ENCODE data around the gene CD80. TPM values are rescaled to one million over a fixed set of nuclear protein-coding genes. Genes with fewer than 3 reads are reported as not detected.

Gene CD80
- total and polyA plus RNA-seq, 4 donors, result 0.20 TPM; not detected in 3

DNA sequence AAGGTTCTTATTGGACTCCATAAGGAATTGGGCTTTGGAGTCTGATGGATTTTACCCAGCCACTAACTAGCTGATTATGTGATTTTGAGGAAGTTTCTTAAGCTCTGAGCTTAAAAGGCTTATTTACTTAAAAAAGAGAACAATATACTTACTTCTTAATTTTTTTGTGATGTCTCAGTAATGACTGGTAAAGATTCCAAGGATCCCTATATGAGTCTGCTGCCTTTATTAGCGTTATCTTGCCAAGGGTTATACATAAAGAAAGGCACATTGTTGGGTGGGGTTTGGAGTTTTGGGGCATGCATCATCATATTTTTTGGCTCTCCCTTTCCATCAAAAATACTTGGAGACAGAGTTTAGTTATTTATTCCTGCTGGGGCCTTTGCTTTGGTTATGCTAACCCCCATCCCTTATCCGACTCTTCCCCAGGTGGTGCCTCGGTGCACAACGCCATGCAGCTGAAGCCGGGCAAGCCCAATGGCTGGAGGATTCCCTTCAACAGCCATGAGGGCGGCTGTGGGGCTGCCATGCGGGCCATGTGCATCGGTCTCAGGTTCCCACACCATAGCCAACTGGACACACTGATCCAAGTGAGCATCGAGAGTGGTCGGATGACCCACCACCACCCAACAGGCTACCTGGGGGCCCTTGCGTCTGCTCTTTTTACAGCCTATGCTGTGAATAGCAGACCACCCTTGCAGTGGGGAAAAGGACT lies 26.6 kb upstream of the CD80 start:
- 91% methylated on average over 8 of the region's 11 CpGs for WGBS (ENCODE audit: insufficient coverage)

DNA sequence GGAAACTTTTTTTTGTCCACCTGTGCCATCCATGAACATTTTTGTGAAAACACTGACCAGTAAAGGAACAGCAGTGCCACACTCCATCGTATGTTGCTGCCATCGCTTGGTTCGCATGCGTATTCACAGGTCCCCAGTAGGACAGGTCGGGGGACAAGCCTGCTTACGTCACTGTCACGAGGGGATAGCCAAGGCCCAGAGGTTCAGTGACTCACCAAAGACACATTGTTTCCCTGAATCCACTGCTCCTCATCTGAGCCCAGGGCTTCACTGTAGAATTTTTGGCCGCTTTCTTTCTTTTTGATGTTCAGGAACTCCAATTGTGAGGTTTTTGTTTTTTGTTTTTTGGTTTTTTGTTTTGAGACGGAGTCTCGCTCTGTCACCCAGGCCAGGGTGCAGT lies 25.8 kb upstream of the CD80 start:
- no peaks in the 10 kb centered on the region for H3K27me3 ChIP-seq (ENCODE audit: control insufficient read depth, insufficient read depth, low read length)
- peaks cover 4% of the 10 kb centered on the region for H3K4me1 ChIP-seq (ENCODE audit: control insufficient read depth, insufficient read depth, low read length)
- H3K9me3 ChIP-seq (ENCODE audit: control insufficient read depth, insufficient read depth, low read length), result no peaks in the 10 kb centered on the region
- H3K4me3 ChIP-seq (ENCODE audit: low read depth, low read length), result no peak overlapping the region
- H3K36me3 ChIP-seq (ENCODE audit: control insufficient read depth, insufficient read depth, low read length), result no peaks in the 10 kb centered on the region
- WGBS (ENCODE audit: insufficient coverage), result 96% methylated on average over 9 of the region's 10 CpGs
- H3K27ac ChIP-seq (ENCODE audit: low read depth, low read length), result no peak overlapping the region
- DNase-seq (ENCODE audit: low read depth in 4 of 6, low spot score in 6 of 6), result no peak

More for the DNA sequence above, 26.6 kb upstream of the CD80 start:
- H3K36me3 ChIP-seq (ENCODE audit: control insufficient read depth, insufficient read depth, low read length), result no peaks in the 10 kb centered on the region
- no peak overlapping the region for H3K27ac ChIP-seq (ENCODE audit: low read depth, low read length)
- H3K4me3 ChIP-seq (ENCODE audit: low read depth, low read length), result no peak overlapping the region
- H3K9me3 ChIP-seq (ENCODE audit: control insufficient read depth, insufficient read depth, low read length), result no peaks in the 10 kb centered on the region
- no peak for DNase-seq (ENCODE audit: low read depth in 4 of 6, low spot score in 6 of 6)
- H3K4me1 ChIP-seq (ENCODE audit: control insufficient read depth, insufficient read depth, low read length), result no peaks in the 10 kb centered on the region
- H3K27me3 ChIP-seq (ENCODE audit: control insufficient read depth, insufficient read depth, low read length), result no peaks in the 10 kb centered on the region

DNA sequence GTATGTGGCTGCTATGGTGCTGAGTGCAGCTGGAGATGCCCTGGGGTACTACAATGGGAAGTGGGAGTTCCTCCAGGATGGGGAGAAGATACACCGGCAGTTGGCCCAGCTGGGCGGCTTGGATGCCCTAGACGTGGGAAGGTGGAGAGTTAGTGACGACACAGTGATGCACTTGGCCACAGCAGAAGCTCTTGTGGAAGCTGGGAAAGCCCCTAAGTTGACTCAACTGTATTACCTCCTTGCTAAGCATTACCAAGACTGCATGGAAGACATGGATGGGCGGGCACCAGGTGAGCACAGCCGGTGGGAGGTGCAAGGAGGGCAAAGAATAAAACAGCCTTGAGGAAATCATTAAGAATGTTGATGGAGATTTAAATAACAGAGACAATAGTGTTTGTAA lies 22.8 kb upstream of the CD80 start:
- H3K4me1 ChIP-seq (ENCODE audit: control insufficient read depth, insufficient read depth, low read length), result peaks cover 9% of the 10 kb centered on the region
- 100% methylated on average over 2 of the region's 6 CpGs for WGBS (ENCODE audit: insufficient coverage)
- H3K4me3 ChIP-seq (ENCODE audit: low read depth, low read length), result no peak overlapping the region
- H3K36me3 ChIP-seq (ENCODE audit: control insufficient read depth, insufficient read depth, low read length), result no peaks in the 10 kb centered on the region
- no peak for DNase-seq (ENCODE audit: low read depth in 4 of 6, low spot score in 6 of 6)
- H3K9me3 ChIP-seq (ENCODE audit: control insufficient read depth, insufficient read depth, low read length), result no peaks in the 10 kb centered on the region
- H3K27me3 ChIP-seq (ENCODE audit: control insufficient read depth, insufficient read depth, low read length), result no peaks in the 10 kb centered on the region
- no peak overlapping the region for H3K27ac ChIP-seq (ENCODE audit: low read depth, low read length)

DNA sequence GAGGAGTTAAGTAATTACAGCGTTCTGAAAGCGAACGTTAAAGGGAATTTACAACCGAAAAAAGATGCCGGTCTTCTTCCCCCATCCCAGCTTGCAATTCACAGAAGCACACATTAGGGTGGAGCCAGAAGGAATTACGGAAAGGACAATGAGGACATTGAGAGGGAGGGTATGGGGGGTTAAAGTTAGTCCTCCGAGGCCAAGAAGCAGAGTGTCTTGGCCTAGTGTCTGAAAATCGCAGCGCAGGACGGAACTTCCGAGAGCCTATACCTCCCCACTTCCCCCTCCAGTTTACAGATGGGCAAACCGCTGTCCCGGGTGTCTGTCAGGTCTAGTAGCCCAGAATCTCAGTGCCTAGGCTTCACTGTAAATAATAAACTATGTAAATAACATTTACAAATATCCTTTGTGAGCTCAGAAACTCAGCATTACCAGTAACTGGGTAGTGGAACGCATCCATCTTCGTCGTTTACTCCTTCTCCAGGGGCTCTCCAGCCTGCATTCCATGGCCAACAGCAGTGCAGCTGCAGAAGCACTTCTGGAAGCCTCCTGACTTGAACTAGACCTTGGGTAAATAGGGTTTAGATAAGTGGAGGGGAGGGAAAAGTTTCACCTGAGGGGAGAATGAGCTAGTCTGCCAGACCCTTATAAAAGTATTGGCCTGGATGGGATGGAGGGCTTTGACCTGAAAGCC lies 20.8 kb upstream of the CD80 start:
- peaks cover 9% of the 10 kb centered on the region for H3K4me1 ChIP-seq (ENCODE audit: control insufficient read depth, insufficient read depth, low read length)
- no peaks in the 10 kb centered on the region for H3K9me3 ChIP-seq (ENCODE audit: control insufficient read depth, insufficient read depth, low read length)
- H3K4me3 ChIP-seq (ENCODE audit: low read depth, low read length), result peak overlapping the region; percentile 76
- H3K27me3 ChIP-seq (ENCODE audit: control insufficient read depth, insufficient read depth, low read length), result no peaks in the 10 kb centered on the region
- no peaks in the 10 kb centered on the region for H3K36me3 ChIP-seq (ENCODE audit: control insufficient read depth, insufficient read depth, low read length)
- peak in 3 of 6 donors; percentile 6 to 42 (median 22) for DNase-seq (ENCODE audit: low read depth in 4 of 6, low spot score in 6 of 6)
- peak overlapping the region; percentile 85 for H3K27ac ChIP-seq (ENCODE audit: low read depth, low read length)
- 37% methylated on average over 7 of the region's 16 CpGs for WGBS (ENCODE audit: insufficient coverage)

DNA sequence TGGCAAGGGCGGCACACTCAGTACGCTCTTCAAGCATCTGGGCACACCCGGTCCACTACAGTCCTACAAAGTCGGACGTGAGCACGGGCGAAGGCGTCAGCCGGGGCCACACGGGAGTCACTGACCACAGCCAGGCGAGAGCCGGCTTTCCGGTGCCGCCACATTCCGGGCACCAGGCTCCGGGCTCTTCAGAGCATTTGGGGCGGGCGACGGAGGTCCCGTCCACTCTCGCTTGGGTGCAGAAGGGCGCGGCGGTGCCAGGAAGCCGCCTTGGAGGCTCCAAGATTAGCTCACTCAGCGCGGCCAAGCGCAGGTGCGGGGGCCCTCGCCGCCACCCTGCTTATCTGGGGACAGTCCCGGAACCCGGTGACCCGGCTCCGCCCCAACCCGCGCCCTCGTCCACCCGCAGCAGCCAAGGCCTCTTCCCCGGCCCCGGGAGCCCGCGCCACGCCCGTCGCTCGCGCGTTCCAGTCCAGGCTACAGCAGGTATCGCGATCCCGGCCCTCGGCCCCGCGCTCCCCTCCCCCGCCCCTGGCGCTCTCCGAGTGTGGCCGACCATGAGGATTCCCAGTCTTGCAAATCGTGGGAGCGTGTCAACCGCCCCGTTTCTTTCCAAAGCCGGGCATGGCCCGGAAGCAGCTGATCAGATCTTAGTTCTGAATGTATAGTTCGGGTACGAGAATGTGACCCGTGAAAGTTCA lies 20.1 kb upstream of the CD80 start, which contains the start of gene ADPRH:
Gene ADPRH (plus strand): TSS at position 127 of the 701 bp plus-strand sequence. CDS start 2,678 bp downstream, outside the sequence.
- no peaks in the 10 kb centered on the region for H3K9me3 ChIP-seq (ENCODE audit: control insufficient read depth, insufficient read depth, low read length)
- no peaks in the 10 kb centered on the region for H3K27me3 ChIP-seq (ENCODE audit: control insufficient read depth, insufficient read depth, low read length)
- peaks cover 9% of the 10 kb centered on the region for H3K4me1 ChIP-seq (ENCODE audit: control insufficient read depth, insufficient read depth, low read length)
- peak within 1 kb of the TSS; percentile 85 for H3K27ac ChIP-seq (ENCODE audit: low read depth, low read length)
- H3K4me3 ChIP-seq (ENCODE audit: low read depth, low read length), result peak within 1 kb of the TSS; percentile 76
- peak in 5 of 6 donors; percentile 31 to 85 (median 43) for DNase-seq (ENCODE audit: low read depth in 4 of 6, low spot score in 6 of 6)
- no peaks in the 10 kb centered on the region for H3K36me3 ChIP-seq (ENCODE audit: control insufficient read depth, insufficient read depth, low read length)
- WGBS (ENCODE audit: insufficient coverage), result under 1% methylated on average over 68 of the region's 68 CpGs

DNA sequence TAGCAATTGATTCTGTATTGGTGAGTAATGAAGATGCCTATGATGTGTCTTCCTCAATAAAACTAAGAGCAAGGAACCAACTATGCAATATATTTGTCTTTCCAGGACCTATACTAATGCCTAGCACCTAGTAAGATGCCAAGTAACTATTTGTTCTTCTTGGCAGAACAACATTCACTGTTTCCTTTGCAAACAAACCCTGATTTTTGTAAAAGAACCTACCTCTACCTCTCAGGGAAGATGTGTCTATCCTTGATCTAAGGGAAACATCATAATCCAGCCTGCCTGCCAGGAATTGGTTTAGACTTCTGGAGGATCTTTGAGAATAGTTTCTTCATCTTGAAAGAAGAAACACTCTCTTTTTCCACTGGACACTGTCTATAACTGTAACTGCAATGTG lies 16.1 kb upstream of the CD80 start:
- H3K27me3 ChIP-seq (ENCODE audit: control insufficient read depth, insufficient read depth, low read length), result no peaks in the 10 kb centered on the region
- no peak overlapping the region for H3K27ac ChIP-seq (ENCODE audit: low read depth, low read length)
- DNase-seq (ENCODE audit: low read depth in 4 of 6, low spot score in 6 of 6), result no peak

DNA sequence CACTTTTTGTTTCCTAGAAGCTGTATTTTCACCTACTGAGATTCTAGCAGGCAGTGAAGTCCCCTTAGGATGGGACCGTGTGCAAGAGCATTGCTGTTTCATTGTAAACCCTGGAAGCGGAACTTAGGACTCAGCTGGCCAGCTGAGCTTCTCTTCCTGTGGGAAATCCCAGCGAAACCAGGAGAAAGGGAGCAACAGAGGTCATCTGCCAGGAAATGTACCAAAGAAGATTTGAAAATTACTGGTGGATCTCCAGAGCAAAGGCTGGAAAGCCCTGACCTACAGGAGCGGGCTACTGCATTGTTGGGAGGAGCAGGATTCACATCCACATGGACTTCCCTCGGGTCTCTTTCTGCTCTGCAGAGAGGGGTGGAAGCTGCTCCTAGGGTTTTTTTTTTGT lies 12.3 kb upstream of the CD80 start:
- DNase-seq (ENCODE audit: low read depth in 4 of 6, low spot score in 6 of 6), result no peak
- no peaks in the 10 kb centered on the region for H3K4me1 ChIP-seq (ENCODE audit: control insufficient read depth, insufficient read depth, low read length)
- no peaks in the 10 kb centered on the region for H3K27me3 ChIP-seq (ENCODE audit: control insufficient read depth, insufficient read depth, low read length)
- H3K27ac ChIP-seq (ENCODE audit: low read depth, low read length), result no peak overlapping the region
- H3K9me3 ChIP-seq (ENCODE audit: control insufficient read depth, insufficient read depth, low read length), result no peaks in the 10 kb centered on the region
- WGBS (ENCODE audit: insufficient coverage), result 75% methylated on average over 4 of the region's 5 CpGs
- H3K36me3 ChIP-seq (ENCODE audit: control insufficient read depth, insufficient read depth, low read length), result no peaks in the 10 kb centered on the region
- H3K4me3 ChIP-seq (ENCODE audit: low read depth, low read length), result no peak overlapping the region

More for the DNA sequence above, 16.1 kb upstream of the CD80 start:
- Histone ChIP-seq H3K36me3 (ENCODE audit: control insufficient read depth, insufficient read depth, low read length) (no peaks in the 10 kb centered on the region), H3K9me3 (ENCODE audit: control insufficient read depth, insufficient read depth, low read length) (no peaks in the 10 kb centered on the region), H3K4me3 (ENCODE audit: low read depth, low read length) (no peak overlapping the region), H3K4me1 (ENCODE audit: control insufficient read depth, insufficient read depth, low read length) (peaks cover 9% of the 10 kb centered on the region)

DNA sequence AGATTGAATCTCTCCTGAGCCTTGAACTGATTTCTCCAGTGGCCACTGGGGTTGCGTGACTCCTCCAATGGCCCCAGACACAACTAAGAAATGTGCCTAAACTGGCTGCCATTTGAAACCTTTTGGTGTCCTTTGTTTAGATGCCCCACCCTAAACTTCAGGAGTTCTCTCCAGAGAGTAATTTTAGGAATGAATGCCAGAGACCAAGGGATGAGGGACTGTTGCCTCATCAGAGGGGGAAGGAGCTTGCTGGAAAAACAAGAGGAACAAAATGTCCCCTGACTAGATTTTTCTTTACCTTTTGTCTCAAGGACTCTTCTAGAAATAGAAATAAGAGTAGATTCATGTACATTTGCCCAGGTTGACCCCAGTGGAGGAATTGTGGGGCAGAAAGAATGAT lies 11.8 kb upstream of the CD80 start:
- Histone ChIP-seq H3K36me3 (ENCODE audit: control insufficient read depth, insufficient read depth, low read length) (no peaks in the 10 kb centered on the region), H3K4me1 (ENCODE audit: control insufficient read depth, insufficient read depth, low read length) (no peaks in the 10 kb centered on the region), H3K4me3 (ENCODE audit: low read depth, low read length) (no peak overlapping the region), H3K27ac (ENCODE audit: low read depth, low read length) (no peak overlapping the region), H3K27me3 (ENCODE audit: control insufficient read depth, insufficient read depth, low read length) (no peaks in the 10 kb centered on the region), H3K9me3 (ENCODE audit: control insufficient read depth, insufficient read depth, low read length) (no peaks in the 10 kb centered on the region)
- WGBS (ENCODE audit: insufficient coverage), result 83% methylated on average over 1 of the region's 1 CpG
- no peak for DNase-seq (ENCODE audit: low read depth in 4 of 6, low spot score in 6 of 6)

DNA sequence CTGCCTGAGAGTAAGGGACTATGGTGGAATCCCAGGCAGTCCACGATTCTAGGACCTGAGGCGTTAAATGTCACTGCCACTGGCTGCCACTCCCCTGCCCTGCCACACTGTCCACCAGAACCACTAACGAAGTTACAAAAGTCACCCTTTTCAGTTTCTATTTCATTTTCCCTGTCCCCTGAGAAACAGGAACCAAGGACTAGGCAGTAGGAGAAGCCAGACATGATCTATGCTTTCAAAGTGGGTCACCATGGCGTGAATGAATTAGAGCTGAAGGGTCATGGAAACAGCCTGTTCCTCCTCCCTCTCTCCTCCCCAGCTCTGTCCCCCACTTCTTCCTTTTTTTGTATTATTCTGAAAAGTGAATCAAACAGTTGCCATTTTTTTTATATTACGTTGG lies 10.8 kb upstream of the CD80 start:
- no peak overlapping the region for H3K4me3 ChIP-seq (ENCODE audit: low read depth, low read length)
- 83% methylated on average over 1 of the region's 5 CpGs for WGBS (ENCODE audit: insufficient coverage)
- H3K27me3 ChIP-seq (ENCODE audit: control insufficient read depth, insufficient read depth, low read length), result no peaks in the 10 kb centered on the region
- no peaks in the 10 kb centered on the region for H3K36me3 ChIP-seq (ENCODE audit: control insufficient read depth, insufficient read depth, low read length)
- no peak for DNase-seq (ENCODE audit: low read depth in 4 of 6, low spot score in 6 of 6)
- H3K9me3 ChIP-seq (ENCODE audit: control insufficient read depth, insufficient read depth, low read length), result no peaks in the 10 kb centered on the region
- H3K4me1 ChIP-seq (ENCODE audit: control insufficient read depth, insufficient read depth, low read length), result no peaks in the 10 kb centered on the region
- no peak overlapping the region for H3K27ac ChIP-seq (ENCODE audit: low read depth, low read length)

All from spinal cord (tissue), 10 donors.